Measurements from ENCODE around the gene PLD1.

PLD1 gene

DNA sequence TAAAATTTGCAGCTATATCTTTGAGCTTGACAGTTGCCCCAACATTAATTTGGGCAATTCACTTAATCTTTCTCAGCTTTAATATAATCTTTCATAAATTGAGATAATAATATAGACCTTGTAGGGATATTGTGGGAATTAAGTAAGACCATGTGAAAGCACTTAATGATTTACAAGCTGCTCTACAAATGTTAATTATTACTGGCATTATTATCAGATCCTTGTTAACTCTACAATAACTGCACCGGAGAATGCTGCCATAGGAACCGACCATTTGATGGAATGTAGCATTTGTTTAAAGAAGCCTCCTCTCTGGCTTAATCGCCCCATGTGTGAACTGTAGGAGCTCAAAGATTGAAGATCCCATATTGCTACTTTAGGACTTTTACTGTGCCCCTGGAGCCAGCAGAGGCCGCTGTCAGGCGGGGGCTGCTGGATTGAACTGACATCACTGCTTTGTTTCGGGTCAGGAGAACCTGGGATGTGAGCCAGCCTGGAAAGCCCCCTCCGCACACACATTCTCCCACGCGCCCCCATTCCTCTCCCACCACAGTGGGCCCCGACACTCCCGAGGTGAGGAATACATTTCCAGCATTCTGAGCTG is 195.9 kb downstream of the PLD1 start:
- Histone ChIP-seq H3K27ac (ENCODE audit: extremely low read depth, low read depth, low read length) (no peak overlapping the region), H3K36me3 (ENCODE audit: control insufficient read depth in 2 of 2, insufficient read depth in 1 of 2, low read length in 2 of 2) (peaks cover 0 to 7% of the 10 kb centered on the region in 2 experiments; a peak in 1 of 3 replicates), H3K4me1 (ENCODE audit: control insufficient read depth, insufficient read depth, low read length) (no peaks in the 10 kb centered on the region), H3K9me3 (ENCODE audit: control insufficient read depth, insufficient read depth, low read depth, low read length) (no peaks in the 10 kb centered on the region), H3K4me3 (ENCODE audit: low read depth, low read length) (no peak overlapping the region)
- TF ChIP-seq, protein P1, sequence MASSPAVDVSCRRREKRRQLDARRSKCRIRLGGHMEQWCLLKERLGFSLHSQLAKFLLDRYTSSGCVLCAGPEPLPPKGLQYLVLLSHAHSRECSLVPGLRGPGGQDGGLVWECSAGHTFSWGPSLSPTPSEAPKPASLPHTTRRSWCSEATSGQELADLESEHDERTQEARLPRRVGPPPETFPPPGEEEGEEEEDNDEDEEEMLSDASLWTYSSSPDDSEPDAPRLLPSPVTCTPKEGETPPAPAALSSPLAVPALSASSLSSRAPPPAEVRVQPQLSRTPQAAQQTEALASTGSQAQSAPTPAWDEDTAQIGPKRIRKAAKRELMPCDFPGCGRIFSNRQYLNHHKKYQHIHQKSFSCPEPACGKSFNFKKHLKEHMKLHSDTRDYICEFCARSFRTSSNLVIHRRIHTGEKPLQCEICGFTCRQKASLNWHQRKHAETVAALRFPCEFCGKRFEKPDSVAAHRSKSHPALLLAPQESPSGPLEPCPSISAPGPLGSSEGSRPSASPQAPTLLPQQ (tag by site-specific recombination; IDR thresholded peaks at IDR 0.05), result 0 out of 2 replicates have a peak, but pooled peaks have one; percentile 17
- TF ChIP-seq ZNF274 (IDR thresholded peaks at IDR 0.05; ENCODE audit: low read length) (no peak), ZNF274 (tag by site-specific recombination; IDR thresholded peaks at IDR 0.05; ENCODE audit: borderline replicate concordance) (no peak), ZNF660 (tag by site-specific recombination; IDR thresholded peaks at IDR 0.05) (peak; percentile 54; the same call in 1 of the 2 replicates), ZNF510 (tag by site-specific recombination; IDR thresholded peaks at IDR 0.05; ENCODE audit: insufficient replicate concordance) (no peak), ZNF654 (tag by site-specific recombination; IDR thresholded peaks at IDR 0.05; ENCODE audit: low read depth) (peak; percentile 48), ZNF2 (tag by site-specific recombination; IDR thresholded peaks at IDR 0.05) (peak; percentile 70; the same call in 1 of the 2 replicates), ZNF792 (tag by site-specific recombination; IDR thresholded peaks at IDR 0.05) (no peak), SETDB1 (IDR thresholded peaks at IDR 0.05; ENCODE audit: insufficient read length, low read length) (no peak), ZFHX2 (tag by site-specific recombination; conservative IDR thresholded peaks at IDR 0.05) (peak; percentile 90), ZXDB (tag by site-specific recombination; IDR thresholded peaks at IDR 0.05) (no peak), EGR2 (tag by site-specific recombination; IDR thresholded peaks at IDR 0.05; ENCODE audit: low read depth) (peak; percentile 88), ZNF830 (tag by site-specific recombination; IDR thresholded peaks at IDR 0.05; ENCODE audit: low read depth) (no peak)
- TF ChIP-seq, protein P2, sequence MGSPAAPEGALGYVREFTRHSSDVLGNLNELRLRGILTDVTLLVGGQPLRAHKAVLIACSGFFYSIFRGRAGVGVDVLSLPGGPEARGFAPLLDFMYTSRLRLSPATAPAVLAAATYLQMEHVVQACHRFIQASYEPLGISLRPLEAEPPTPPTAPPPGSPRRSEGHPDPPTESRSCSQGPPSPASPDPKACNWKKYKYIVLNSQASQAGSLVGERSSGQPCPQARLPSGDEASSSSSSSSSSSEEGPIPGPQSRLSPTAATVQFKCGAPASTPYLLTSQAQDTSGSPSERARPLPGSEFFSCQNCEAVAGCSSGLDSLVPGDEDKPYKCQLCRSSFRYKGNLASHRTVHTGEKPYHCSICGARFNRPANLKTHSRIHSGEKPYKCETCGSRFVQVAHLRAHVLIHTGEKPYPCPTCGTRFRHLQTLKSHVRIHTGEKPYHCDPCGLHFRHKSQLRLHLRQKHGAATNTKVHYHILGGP (tag by site-specific recombination; IDR thresholded peaks at IDR 0.05), result no peak
- TF ChIP-seq, protein P3, sequence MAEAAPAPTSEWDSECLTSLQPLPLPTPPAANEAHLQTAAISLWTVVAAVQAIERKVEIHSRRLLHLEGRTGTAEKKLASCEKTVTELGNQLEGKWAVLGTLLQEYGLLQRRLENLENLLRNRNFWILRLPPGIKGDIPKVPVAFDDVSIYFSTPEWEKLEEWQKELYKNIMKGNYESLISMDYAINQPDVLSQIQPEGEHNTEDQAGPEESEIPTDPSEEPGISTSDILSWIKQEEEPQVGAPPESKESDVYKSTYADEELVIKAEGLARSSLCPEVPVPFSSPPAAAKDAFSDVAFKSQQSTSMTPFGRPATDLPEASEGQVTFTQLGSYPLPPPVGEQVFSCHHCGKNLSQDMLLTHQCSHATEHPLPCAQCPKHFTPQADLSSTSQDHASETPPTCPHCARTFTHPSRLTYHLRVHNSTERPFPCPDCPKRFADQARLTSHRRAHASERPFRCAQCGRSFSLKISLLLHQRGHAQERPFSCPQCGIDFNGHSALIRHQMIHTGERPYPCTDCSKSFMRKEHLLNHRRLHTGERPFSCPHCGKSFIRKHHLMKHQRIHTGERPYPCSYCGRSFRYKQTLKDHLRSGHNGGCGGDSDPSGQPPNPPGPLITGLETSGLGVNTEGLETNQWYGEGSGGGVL (tag by site-specific recombination; IDR thresholded peaks at IDR 0.05), result 0 out of 2 replicates have a peak, but pooled peaks have one; percentile 39
- TF ChIP-seq, protein P4, sequence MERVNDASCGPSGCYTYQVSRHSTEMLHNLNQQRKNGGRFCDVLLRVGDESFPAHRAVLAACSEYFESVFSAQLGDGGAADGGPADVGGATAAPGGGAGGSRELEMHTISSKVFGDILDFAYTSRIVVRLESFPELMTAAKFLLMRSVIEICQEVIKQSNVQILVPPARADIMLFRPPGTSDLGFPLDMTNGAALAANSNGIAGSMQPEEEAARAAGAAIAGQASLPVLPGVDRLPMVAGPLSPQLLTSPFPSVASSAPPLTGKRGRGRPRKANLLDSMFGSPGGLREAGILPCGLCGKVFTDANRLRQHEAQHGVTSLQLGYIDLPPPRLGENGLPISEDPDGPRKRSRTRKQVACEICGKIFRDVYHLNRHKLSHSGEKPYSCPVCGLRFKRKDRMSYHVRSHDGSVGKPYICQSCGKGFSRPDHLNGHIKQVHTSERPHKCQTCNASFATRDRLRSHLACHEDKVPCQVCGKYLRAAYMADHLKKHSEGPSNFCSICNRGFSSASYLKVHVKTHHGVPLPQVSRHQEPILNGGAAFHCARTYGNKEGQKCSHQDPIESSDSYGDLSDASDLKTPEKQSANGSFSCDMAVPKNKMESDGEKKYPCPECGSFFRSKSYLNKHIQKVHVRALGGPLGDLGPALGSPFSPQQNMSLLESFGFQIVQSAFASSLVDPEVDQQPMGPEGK (tag by site-specific recombination; IDR thresholded peaks at IDR 0.05), result peak; percentile 48
- TF ChIP-seq, protein P5, sequence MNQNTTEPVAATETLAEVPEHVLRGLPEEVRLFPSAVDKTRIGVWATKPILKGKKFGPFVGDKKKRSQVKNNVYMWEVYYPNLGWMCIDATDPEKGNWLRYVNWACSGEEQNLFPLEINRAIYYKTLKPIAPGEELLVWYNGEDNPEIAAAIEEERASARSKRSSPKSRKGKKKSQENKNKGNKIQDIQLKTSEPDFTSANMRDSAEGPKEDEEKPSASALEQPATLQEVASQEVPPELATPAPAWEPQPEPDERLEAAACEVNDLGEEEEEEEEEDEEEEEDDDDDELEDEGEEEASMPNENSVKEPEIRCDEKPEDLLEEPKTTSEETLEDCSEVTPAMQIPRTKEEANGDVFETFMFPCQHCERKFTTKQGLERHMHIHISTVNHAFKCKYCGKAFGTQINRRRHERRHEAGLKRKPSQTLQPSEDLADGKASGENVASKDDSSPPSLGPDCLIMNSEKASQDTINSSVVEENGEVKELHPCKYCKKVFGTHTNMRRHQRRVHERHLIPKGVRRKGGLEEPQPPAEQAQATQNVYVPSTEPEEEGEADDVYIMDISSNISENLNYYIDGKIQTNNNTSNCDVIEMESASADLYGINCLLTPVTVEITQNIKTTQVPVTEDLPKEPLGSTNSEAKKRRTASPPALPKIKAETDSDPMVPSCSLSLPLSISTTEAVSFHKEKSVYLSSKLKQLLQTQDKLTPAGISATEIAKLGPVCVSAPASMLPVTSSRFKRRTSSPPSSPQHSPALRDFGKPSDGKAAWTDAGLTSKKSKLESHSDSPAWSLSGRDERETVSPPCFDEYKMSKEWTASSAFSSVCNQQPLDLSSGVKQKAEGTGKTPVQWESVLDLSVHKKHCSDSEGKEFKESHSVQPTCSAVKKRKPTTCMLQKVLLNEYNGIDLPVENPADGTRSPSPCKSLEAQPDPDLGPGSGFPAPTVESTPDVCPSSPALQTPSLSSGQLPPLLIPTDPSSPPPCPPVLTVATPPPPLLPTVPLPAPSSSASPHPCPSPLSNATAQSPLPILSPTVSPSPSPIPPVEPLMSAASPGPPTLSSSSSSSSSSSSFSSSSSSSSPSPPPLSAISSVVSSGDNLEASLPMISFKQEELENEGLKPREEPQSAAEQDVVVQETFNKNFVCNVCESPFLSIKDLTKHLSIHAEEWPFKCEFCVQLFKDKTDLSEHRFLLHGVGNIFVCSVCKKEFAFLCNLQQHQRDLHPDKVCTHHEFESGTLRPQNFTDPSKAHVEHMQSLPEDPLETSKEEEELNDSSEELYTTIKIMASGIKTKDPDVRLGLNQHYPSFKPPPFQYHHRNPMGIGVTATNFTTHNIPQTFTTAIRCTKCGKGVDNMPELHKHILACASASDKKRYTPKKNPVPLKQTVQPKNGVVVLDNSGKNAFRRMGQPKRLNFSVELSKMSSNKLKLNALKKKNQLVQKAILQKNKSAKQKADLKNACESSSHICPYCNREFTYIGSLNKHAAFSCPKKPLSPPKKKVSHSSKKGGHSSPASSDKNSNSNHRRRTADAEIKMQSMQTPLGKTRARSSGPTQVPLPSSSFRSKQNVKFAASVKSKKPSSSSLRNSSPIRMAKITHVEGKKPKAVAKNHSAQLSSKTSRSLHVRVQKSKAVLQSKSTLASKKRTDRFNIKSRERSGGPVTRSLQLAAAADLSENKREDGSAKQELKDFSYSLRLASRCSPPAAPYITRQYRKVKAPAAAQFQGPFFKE (tag by site-specific recombination; IDR thresholded peaks at IDR 0.05; ENCODE audit: borderline replicate concordance), result no peak
- ChIA-PET CTCF (interaction anchor here (0.6 to 1.9 kb wide), 21 partner anchors 8 to 1130 kb away, joined by 3 to 12 read pairs (median 3); no protein-coding TSS in a partner anchor), POLR2A (interaction anchor here (0.5 kb wide), 1 partner anchor 663 kb away, joined by 5 read pairs; no protein-coding TSS in a partner anchor)

Measured in HEK293 (cell line).